ENCODE data around the gene NSDHL.
"Not testable (repeated sequence)": the region's sequence is repeated elsewhere in the genome, so short reads cannot be mapped to it uniquely, and the experiment has no call there.

NSDHL gene

DNA sequence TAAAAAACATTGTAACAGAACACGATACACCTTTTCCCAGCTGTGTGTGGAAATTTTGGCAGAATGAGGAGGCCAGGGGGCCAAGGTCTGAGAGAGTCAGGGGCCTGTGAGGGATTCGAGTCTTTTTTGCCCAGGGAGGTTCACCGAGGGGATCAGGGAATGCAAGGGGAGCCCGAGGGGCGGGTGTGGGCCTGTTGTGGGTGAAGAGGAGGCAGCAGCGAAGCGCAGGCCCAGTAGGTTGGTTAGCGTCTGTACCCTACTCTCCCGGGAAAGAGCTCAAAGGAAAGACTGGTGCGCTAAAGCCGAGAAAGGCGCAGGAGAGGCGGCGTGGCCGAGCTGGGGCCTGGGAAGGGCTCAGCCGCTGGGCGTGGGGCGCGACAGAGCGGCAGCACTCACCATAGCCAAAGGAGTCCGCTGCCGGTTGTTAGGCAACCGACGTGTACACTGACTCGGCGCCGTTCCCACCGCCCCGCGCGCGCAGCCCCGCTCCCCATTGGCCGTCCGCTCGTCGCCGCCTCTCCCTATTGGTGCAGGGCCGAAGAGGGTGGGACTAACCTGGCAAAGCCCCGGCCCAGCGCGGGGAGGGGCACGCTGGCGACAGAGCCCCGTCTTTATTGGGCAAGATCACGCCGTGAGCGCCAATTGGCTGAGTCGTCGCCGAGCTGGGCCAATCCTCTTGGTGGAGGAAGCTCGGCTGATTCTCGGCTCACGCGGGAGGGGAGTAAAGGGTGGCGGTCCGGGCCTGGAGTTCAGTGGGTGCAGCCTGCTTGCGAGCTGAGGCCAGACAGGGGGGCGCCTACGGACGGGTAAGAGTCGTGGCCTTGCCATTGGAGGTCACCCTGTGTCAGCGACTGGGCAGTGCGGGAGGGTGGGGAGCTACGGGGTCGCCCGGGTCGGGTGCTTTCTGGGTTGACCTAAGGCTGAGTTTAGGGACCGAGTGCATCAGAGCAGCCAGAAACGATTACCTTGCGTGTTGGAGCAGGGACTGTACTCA lies at the start of gene NSDHL, which contains the start of gene CETN2:
Gene NSDHL (plus strand): TSS at position 752 of the 994 bp plus-strand sequence. CDS start 15,262 bp downstream, outside the sequence.
Gene CETN2 (minus strand): TSS at position 446 of the 994 bp plus-strand sequence. CDS start 47 bp downstream, at position 399.
- DNase-seq = peak; percentile 82

DNA sequence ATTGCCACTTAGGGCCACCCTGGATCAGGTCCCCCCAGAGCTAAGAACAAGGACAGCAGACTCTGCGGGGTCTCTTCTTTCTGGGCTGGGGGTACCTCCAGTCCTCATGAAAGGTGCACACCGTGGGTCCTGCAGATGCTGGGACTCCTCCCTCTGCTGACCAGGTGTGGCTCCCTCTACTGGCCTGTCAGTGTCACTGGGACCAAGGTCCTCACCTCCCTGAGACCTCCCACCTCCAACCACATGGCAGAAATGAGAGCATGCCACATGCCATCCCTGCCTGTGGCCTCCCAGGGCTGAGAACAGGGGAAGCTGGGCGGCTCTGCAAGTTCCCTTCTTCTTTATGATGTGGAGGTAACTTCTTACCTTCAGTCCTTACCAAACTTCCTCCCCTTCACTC lies 43.8 kb upstream of the NSDHL start:
- not testable (repeated sequence) for DNase-seq

DNA sequence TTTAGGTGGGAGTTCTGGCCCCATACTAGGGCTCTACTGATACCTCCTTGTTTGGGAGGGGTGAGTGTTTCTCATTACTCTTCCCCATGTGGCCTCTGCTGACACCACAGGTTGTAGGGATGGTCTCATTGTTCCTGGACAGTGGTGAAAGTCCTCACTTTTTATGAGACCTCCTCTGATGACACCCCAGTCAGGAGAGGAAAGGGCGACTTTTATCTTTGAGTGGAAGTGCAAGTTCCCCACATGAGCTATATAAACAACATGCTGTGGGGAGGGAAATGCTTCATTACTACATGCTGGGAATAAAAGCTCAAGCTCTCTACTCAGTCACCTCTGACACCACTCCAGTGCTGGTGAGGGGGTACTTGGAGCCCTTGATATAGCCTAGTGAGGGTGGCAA lies 31.9 kb upstream of the NSDHL start:
- DNase-seq = no peak

DNA sequence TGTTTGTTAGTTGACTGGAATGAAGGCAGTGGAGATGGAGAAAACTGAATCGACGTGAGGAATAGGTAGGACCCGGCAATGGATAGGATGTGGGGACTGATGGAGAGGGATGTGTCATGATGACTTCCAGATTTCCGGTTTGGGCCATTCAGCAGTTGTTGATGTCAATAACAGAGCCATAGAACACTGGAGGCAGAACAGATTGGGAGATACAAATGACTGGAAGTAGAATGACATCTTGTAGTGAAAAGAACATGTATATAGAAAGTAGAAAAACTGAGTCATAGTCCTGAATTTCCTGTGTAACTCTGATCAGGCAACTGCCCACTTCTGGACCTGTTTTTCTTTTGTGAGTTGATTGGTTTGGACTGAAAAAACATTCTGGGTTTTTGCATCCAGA lies 24.8 kb upstream of the NSDHL start:
- no peak for DNase-seq

DNA sequence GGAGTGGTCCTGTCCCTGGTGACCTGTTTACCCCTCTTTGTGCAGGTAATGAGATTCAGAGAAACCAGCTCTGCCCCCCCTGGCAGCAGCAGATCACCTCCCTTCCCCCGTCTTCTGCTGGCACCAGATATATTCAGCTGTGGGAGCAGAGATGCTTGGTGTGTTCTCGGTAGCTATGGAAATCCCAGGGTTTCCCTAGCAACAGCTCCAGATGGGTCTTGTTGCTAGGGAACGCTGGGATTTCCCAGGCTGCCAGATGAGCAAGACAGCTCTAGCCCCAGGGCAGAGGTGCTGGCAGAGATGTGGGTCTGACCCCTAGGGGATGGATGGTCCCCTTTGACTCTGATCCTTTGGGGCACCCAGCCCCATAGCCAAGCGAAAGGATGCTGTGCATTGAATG lies 20.5 kb upstream of the NSDHL start:
- DNase-seq = no peak

DNA sequence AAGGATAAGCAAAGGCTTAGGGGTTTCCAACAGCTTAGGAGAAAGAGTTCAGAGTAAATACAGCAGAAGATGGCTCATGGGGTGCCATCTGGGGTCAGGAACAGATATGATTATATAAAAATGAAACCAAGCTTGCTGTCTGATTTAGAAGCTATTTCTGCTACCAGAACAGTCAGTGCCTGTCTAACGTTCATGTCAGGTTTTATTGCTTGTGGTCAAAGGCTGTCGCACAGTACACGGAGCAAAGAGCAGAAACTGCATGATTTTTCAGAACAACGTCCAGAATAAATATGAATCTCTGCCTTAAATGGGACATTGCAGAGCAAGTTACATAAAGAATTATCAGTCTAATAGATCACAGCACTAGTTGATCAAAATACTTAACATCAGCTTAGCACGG lies 17.7 kb upstream of the NSDHL start:
- DNase-seq = no peak

DNA sequence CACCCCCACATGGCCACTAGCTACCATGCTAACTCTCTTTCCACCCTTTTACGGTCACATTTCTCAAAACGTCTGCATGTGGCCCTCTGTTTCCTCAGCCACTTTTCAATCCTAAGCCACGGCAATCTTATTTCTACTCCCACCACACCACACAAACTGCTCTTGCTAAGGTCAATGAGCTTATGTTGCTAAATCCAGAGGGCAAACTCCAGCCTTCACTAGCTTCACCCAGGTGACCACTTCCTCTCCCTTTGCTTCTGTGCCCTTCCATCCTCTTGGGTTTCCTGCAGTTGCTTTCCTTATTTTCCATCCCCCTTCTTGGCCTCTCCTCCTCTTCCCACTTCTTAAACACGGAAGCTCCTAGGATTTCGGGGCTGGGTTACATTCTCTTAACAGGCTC lies 16.8 kb upstream of the NSDHL start:
- no peak for DNase-seq

DNA sequence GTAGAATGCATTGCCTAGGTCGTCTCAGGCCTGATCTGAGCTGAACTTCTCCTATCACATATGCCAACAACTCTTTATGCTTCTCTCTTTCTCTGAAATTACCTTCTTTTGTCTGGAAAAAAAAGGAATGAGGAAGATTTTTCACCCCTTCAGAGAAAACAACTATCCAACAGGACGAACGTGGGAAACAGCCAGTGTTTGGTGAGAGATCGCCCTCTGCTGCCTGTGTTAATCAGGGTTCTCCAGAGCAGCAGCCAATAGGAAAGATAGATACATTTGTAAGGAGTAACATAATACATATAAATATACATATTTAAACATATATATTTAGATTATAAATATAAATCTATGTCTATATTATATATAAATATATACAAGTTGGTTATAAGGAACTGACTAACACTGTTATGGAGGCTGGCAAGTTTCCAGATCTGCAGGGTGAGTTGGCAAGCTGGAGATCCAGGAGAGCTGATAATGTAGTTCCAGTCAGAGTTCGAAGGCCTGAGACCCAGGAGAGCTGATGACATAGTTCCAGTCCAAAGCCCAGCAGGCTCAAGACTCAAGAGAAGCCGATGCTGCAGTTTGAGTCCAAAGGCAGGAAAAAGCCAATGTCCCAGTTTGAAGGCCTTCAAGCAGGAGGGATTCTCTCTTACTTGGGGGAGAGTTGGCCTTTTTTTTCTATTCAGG lies 13.6 kb upstream of the NSDHL start:
- DNase-seq = no peak

DNA sequence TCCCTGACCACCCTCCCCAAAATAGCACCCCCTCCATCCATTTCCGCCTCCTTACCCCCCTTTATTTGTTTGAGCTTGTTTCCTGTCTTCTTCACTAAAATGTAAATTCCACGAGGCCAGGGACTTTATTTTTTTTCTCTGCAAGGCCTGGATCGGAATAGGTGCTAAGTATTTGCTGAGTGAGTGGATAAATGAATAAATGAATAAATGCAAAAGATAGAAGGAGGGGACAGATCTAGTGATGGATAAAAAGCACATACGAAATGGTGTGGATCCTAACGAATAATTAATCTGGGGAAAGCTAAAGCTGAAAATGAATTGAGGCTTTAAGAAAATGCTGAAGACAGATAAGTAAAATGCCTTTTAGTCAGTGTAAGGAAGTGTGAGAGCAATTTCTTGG lies 12.5 kb upstream of the NSDHL start:
- no peak for DNase-seq

DNA sequence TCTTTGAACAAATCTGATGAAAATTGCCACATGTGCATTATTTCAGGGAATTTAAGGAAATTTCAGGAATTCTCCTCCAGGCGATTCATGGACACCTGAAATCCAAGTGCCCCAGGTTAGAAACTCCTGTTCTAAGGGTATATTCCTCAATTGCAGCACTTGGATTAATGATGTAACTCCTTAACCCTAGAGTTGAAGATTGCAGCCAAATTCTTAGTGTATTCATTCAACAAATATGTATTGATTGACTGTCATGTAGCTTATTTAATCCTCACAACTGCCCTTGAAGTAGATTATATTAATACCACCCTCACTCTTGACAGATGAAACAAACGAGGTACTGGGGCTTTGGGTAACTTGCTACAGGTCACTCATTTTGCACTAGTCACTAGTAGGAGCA lies 11.6 kb upstream of the NSDHL start:
- DNase-seq = no peak

DNA sequence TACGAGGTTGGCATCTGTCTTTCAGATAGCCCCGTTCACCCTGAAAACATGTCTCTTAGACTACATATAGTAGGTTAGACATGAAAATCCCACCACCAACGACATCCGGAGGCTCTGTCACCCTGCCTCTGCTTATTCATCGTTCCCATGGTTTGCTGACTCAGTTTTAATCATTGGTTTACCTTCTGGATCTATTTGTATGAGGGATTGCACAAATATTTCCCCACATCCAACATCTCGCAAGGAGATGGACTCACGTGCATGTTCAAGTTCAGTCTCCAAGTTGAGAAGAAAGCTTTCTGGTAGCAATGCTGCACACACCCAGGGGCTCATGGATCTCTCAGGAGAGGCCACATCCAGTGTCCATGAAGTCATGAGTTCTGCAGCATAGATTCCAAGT lies 11.1 kb upstream of the NSDHL start:
- no peak for DNase-seq

DNA sequence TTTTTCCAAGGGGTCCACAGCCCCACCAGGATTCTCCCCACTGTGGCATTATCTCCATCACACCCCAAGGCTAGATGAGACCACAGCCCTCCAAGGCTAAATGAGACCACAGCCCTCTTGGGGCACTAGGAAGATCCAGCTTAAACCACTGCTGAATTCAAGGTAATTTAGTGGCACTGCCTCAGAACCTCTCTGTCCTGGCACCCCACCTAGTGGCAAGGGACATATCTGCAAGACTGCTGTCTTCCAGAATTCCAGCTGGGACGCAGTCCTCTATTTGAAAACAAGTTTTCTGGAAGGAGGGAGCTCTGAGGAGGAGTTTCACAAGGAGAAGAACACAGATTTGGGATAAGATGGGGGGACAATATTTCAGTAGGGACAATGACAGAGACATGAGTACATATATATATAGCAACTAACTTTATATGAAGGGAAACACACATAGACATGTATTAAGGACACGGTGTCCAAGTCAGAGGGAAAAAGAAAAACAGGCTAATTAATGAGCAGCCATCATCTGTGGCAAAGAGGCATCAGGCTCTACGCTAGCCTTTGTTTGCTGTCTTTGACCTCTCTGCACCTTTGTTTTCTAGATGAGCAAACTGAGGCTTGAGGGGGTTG lies 9.6 kb upstream of the NSDHL start:
- DNase-seq = no peak

DNA sequence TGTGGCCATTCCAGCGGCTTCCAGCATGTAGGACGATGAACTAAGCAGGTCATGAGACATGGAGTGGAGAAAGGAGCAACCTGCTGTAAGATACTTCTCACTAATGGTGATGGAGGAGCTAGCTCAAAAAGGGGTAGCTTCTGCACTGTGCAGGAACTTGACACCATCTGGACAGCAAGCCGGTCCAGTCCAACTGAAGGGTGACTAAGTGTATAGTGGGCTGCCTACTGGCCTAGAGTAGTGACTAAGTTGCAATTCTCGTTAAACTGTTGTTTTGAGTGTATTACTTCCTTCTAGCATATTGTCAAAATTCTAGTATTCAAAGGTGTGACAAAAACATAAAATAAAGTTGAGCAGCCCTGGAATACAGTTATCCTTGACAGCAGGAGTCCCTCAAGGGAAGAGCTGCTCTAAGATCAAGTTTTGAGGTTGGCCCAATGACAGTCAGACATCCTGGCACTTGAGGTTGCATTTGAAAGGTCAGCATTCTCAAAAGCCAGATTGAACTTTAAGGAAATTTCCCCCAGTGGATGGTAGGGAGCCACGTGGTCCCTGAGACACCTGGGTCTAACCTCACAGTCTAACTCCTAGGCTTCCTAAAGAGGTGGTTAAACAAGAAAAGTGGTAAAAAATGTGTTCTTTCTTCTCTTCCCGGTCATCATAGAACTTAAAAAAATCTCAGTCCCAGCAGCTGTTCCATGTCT lies 8.3 kb upstream of the NSDHL start:
- no peak for DNase-seq

DNA sequence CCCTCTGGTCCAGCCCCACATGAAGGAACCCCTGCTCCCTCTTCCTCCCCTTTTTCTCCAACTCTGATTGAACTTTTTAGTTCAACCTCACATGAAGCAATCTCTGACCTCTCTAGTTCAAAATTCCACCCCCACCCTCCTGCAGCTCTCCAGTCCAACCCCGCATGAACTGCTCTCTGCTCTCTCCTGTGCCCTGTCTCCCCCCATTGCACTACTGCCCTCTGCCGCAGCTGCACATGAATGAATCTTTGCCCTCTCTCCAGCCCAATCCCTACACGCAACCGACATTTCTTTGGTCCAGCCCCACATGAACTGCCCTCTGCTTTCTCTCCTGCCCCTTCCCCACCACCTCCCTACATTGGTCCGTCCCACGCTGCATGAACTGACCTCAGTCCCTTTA lies 7.2 kb upstream of the NSDHL start:
- no peak for DNase-seq

DNA sequence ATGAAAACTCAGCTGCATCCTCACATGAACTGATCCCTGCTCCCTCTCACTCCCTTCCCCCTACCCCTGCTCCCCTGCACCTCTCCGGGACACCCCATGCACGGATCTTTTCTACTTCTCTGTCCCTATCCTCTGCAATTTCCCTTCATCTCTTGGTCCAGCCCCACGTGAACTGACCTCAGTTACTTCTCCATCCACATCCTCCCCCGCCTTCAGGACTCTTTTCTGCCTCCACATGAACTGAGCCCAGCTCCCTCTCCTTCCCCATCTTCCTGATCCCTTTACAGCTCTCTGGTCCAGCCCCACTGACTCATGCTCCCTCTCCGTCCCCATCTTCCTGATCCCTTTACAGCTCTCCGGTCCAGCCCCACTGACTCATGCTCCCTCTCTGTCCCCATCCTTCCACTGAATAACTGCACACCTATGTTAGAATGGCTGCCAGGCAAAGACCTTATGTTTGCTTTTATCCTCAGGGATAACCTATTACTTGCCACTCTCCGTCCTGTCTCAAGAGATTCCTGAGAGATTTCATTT lies 6.0 kb upstream of the NSDHL start:
- DNase-seq = no peak

DNA sequence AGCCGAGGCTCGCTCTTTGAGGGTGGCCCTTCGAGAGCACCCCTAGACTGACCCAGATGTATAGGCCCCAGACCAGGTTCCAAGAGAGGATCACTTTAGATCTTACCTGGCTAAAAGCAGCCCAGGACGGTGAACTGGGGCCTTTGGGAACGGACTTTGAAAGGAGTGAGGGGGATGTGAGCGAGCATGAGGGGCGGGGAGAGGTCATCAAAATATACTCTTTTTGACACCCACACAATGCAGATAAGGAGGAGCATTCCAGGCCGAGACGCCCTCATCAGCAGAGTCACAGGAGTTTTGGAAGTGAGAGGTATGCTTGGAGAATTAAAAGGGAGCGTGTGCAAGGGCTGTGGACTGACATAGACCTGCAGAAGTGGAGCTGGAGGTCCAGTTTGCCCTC lies 528 bp downstream of the NSDHL start:
- no peak for DNase-seq

DNA sequence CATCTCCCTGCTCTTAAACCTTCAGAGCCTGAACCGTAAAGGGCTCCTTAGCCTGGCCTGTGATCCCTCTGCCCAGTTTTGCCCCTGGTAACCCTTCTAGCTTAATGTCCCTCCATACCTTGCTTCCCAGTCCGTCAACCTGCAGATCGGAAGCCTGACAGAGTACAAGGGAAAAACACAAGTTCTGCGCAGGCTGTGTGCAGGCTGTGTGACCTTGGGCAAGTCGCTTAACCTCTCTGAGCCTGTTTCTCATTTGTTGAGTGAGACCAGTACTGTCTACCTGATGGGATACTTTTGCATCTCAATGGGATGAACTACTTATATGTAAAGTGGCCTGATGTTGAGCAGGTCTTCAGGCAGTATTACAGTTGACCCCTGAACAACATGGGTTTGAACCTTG lies 1.7 kb downstream of the NSDHL start:
- DNase-seq = no peak

DNA sequence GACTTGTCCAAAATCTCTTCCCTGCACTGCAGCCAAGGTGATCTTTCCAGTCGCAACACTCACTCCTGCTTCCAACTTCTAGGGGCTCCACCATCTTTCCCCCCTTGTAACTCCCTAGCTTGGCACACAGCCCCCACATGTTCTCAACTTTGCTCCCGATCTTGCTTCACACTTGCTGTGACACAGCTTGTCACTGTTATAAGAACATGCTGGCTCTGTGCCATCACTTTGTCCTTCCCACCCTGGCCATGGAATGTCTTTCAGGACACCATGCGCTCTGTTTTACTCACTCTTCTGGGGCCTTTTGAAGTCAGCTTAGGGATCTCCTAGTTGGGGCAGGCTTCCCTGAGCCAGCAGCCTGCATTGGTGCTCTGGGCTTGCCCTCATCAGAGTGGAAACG lies 2.5 kb downstream of the NSDHL start:
- DNase-seq = no peak

DNA sequence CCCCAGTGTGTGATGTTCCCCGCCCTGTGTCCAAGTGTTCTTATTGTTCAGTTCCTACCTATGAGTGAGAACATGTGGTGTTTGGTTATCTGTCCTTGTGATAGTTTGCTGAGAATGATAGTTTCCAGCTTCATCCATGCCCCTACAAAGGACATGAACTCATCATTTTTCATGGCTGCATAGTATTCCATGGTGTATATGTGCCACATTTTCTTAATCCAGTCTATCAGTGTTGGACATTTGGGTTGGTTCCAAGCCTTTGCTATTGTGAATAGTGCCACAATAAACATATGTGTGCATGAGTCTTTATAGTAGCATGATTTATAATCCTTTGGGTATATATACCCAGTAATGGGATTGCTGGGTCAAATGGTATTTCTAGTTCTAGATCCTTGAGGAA lies 4.6 kb downstream of the NSDHL start:
- DNase-seq = not testable (repeated sequence)

DNA sequence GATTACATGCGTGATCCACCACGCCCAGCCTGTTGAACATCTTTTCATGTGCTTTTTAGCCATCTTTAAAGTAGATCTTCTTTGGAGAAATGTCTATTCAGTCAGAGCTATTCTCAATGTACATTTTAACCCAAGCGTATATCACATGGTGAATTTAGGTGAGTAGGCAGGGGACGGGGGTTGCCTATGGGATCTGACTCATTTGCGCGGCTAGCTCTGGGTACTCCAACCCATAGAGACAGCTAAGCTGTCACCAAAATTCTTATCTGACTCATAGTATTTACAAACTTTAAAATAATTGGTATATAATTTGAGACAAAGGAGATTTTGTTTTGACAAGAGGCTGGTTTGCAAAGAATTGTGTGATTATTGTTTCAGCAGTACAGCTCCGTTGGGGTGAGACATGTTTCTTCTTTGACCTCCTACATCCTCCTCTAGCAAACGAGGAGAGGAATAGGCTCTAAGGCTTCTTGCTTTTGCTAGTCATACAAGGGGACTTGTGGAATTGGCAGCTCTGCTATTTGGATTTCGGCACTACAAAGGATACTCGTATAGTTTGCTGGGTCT lies 12.0 kb downstream of the NSDHL start:
- no peak for DNase-seq

DNA sequence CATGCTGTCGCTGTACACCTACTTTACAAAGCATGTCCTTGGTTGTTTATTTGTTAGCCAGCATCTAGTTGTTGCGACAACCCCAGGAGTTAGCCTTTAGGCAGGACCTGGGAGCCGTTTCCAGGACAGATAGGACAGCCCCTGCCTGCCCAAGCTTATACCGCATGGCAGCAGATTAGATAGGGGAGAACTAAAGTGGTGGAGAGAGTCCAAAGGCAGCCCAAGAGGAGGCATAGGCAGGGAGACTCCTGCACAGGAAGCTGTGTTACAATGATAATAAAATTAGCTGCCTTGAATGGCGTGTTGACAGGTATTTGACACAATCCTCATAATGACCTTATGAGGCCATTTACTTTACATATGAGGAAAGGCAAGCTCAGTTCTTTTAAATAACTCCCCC lies 13.0 kb downstream of the NSDHL start:
- DNase-seq = no peak

DNA sequence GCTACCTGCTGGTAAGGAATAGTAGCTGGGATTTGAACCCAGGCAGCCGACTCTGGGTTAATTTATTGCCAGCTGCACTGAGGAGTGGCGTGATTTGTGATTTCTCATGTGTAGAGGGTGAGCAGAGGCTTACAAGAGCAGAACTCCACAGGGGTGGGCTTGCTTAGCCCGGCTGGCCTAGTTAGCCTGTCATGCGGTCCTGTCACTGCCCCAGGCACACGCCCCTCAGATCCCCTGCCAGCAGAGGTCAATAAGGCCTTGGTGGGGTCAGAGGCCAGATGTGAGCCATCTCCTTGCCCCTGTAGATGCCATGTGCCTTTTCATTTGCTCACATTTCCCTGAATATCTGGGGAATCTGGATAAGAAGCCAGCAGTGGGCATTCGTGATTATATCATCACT lies 13.4 kb downstream of the NSDHL start:
- DNase-seq = no peak
